Colonic mucosa (tissue), 4 donors: ENCODE results near the gene TENM3. TPM values are rescaled to one million over a fixed set of nuclear protein-coding genes. Genes with fewer than 3 reads are reported as not detected.

Experiments
- DNase-seq: peaks from one replicate; pipeline ENCODE4 v3.0.0-alpha.2; 2020
- H3K27ac ChIP-seq: fragments of 200-600 bp; one replicate; pipeline ENCODE4 v1.8.0; 2021
- H3K27me3 ChIP-seq: fragments of 200-600 bp; one replicate; pipeline ENCODE4 v1.8.0; 2021
- H3K36me3 ChIP-seq: fragments of 200-600 bp; one replicate; pipeline ENCODE4 v1.8.0; 2021
- H3K4me1 ChIP-seq: fragments of 200-600 bp; one replicate; pipeline ENCODE4 v1.8.0; 2021; ENCODE audit warnings: mild to moderate bottlenecking
- H3K4me3 ChIP-seq: fragments of 200-600 bp; one replicate; pipeline ENCODE4 v1.8.0; 2021
- H3K9ac ChIP-seq, 2 donors: one replicate each; pipeline ENCODE4 v1.7.0; 2013; ENCODE audit warnings: control low read depth in 2 of 2, low read depth in 2 of 2, low read length in 2 of 2
- H3K9me3 ChIP-seq: fragments of 200-600 bp; one replicate; pipeline ENCODE4 v1.8.0; 2021
- intact Hi-C: fragments of 100-400 bp; cut with DNase I; formaldehyde crosslinking; loops from one replicate; pipeline ENCODE4 v1.14.1; 2022
- total RNA-seq, 2 donors: library from RNA; stranded (reverse); fragmentation: NEBNext Ultra II Directional in 1 of 2; extraction: Animal tissue kit (Norgen Biotek cat#: 25700) in 1 of 2; gene quantifications; one replicate each; pipeline ENCODE4 v1.2.1, GENCODE V29; 2021
- TF ChIP-seq, protein P1 (sequence below): fragments of 200-600 bp; IDR thresholded peaks from one replicate; pipeline ENCODE4 v1.8.0; 2022; ENCODE audit warnings: antibody characterized with exemption, mild to moderate bottlenecking
- donor health status: healthy.
- donor health status: DM: no; HTN: no; CAD: no.
- donor health status: DM: no; HTN: no; CAD: no.

Gene TENM3
- total RNA-seq, 2 donors from 2014 or later: 0.32 to 1.6 TPM

DNA sequence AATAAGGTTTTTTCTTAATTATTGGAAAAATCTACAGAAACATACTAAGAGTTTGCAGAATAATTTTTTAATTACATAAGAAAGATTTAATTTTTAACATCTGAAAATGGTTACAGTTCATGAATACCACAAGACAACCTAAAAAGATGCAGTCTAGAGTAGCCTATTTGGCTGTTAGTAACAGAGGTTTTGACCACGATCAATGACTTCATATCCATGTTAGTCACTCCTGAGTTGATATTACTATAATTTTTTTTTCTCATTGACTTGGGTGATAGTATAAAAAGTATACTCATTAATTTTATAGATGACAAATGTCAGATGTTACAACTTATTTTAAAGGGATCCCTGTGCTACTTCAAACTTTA lies 401.5 kb downstream of the TENM3 start:
- H3K27ac ChIP-seq: no peak overlapping the region
- intact Hi-C loops: no loop called here
- H3K9me3 ChIP-seq: no peaks in the 10 kb centered on the region
- TF ChIP-seq, protein P1, sequence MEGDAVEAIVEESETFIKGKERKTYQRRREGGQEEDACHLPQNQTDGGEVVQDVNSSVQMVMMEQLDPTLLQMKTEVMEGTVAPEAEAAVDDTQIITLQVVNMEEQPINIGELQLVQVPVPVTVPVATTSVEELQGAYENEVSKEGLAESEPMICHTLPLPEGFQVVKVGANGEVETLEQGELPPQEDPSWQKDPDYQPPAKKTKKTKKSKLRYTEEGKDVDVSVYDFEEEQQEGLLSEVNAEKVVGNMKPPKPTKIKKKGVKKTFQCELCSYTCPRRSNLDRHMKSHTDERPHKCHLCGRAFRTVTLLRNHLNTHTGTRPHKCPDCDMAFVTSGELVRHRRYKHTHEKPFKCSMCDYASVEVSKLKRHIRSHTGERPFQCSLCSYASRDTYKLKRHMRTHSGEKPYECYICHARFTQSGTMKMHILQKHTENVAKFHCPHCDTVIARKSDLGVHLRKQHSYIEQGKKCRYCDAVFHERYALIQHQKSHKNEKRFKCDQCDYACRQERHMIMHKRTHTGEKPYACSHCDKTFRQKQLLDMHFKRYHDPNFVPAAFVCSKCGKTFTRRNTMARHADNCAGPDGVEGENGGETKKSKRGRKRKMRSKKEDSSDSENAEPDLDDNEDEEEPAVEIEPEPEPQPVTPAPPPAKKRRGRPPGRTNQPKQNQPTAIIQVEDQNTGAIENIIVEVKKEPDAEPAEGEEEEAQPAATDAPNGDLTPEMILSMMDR: no peak
- no peak overlapping the region for H3K9ac ChIP-seq
- no peaks in the 10 kb centered on the region for H3K36me3 ChIP-seq
- no peaks in the 10 kb centered on the region for H3K27me3 ChIP-seq
- no peak for DNase-seq
- H3K4me1 ChIP-seq: no peaks in the 10 kb centered on the region
- H3K4me3 ChIP-seq: no peak overlapping the region

DNA sequence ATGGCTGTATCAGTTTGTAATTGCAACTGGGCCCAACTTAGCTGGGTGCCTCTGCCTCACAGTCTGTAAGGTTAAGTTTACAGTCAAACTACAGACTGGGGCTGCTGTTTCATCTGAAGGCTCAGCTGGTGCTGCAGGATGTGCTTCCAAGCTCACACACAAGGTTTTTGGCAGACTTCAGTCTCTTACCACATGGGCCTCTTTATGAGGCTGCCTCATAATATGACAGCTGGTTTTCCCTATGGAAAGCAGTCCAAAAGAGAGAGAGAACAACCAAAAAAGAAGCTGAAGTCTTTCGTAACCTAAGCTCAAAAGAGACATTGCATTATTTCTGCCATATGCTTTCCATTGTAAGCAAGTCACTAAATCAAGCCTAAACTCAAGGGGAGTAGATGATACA lies 402.3 kb downstream of the TENM3 start:
- H3K4me1 ChIP-seq: no peaks in the 10 kb centered on the region
- H3K27ac ChIP-seq: no peak overlapping the region
- H3K36me3 ChIP-seq: no peaks in the 10 kb centered on the region
- TF ChIP-seq, protein P1: no peak
- intact Hi-C loops: no loop called here
- H3K27me3 ChIP-seq: no peaks in the 10 kb centered on the region
- H3K4me3 ChIP-seq: no peak overlapping the region
- H3K9ac ChIP-seq: no peak overlapping the region
- no peaks in the 10 kb centered on the region for H3K9me3 ChIP-seq
- no peak for DNase-seq

DNA sequence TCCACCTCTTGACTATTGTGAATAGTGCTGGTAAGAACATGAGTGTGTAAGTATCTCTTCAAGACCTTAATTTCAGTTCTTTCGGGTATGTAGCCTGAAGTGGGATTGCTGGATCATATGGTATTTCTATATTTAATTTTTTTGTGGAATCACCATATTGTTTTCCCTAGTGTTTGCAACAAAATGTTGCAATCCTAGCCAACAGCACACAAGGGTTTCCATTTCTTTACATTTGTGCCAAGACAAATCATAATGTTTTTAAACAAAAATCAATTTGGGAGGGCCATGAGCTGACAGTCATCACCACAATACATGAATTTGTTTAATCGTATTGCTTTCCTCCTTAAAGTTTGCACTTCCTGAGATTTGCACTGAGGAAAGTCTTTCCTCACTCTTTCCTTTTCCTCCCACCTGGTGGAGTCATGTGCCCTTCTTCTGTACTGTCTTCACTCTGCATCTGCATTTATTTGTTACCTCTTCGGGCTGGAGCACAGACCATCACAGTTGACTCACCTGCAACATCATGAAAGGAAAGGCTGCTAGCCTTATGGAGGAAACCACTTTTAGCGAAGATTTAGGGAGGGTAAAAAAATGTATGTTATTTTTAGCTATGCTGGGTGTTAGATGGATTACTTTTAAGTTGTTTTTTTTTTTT lies 404.6 kb downstream of the TENM3 start:
- Histone ChIP-seq H3K27me3 (no peaks in the 10 kb centered on the region), H3K9ac (no peak overlapping the region), H3K4me3 (no peak overlapping the region), H3K27ac (no peak overlapping the region), H3K4me1 (no peaks in the 10 kb centered on the region), H3K36me3 (no peaks in the 10 kb centered on the region), H3K9me3 (no peaks in the 10 kb centered on the region)
- TF ChIP-seq, protein P1: no peak
- no peak for DNase-seq
- intact Hi-C loops: no loop called here

DNA sequence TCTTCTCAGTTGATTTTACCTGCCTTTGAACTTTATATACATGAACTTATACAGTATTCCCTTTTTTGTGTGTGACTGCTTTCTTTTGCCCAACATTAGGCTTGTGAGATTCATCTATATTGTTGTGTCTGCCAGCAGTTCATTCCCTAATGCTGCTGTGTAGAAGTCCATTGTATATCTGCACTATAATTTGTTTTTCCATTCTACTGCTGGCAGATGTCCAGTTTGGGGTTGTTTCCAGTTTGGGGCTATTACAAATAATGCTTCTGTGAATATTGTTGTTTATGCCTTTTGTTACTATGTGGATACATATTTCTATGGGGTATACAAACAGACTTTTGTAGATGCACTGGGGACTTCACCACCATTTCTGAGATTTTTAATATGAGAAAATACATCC lies 405.6 kb downstream of the TENM3 start:
- Histone ChIP-seq H3K27ac (no peak overlapping the region), H3K4me3 (no peak overlapping the region), H3K9me3 (no peaks in the 10 kb centered on the region), H3K36me3 (no peaks in the 10 kb centered on the region), H3K4me1 (no peaks in the 10 kb centered on the region), H3K9ac (no peak overlapping the region), H3K27me3 (no peaks in the 10 kb centered on the region)
- intact Hi-C loops: no loop called here
- TF ChIP-seq, protein P1: no peak
- DNase-seq: no peak

DNA sequence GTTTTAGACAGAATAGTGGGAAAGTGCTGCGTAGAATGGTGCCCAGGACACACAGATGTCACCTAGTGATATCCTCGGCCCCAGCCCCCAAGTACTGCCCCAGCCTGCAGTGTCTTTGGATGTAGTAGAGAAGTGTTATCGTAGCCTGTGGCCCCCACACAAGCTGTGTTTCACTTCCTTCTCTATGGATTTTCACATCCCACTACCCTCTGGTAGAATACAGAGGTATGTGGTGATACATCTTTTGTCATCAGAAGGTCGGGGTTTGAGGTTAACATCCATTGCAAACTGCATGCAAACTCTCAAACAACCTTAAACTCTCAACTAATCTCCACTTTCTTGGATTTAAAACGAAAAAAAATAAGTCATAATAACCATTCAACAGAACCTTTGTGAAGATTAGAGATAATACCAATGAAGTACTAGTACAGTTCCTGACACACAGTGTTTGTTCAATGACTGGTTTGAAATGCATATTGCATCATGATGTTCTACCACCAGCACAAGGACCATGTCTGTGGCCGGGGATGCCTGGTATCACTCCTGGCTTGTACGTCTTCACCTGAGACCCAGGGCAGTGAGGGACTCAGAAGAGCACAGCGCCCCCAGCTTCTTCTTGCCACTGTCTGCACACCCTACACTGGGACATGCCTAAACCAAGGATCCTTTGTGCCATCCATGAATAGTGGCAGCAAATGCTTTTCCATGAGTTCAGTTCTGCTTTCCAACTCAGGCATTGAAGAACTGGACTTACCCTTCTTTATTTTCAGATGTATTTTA lies 406.7 kb downstream of the TENM3 start:
- no peaks in the 10 kb centered on the region for H3K4me1 ChIP-seq
- intact Hi-C loops: no loop called here
- no peak overlapping the region for H3K9ac ChIP-seq
- no peak for DNase-seq
- H3K27ac ChIP-seq: no peak overlapping the region
- H3K9me3 ChIP-seq: no peaks in the 10 kb centered on the region
- H3K4me3 ChIP-seq: no peak overlapping the region
- H3K36me3 ChIP-seq: no peaks in the 10 kb centered on the region
- H3K27me3 ChIP-seq: no peaks in the 10 kb centered on the region
- TF ChIP-seq, protein P1: no peak
